Activated CD4-positive, alpha-beta T cell treated with anti-CD3 and anti-CD28 coated beads, Interleukin-2, amount 10 ng/mL, durations not matched to agents 24 days and 14 days (primary cell): ENCODE results near the gene SEC61B. TPM values are rescaled to one million over a fixed set of nuclear protein-coding genes. Genes with fewer than 3 reads are reported as not detected.

Source experiments
- DNase-seq: peaks from one replicate; pipeline ENCODE4 v3.0.0; 2022
- H3K27ac Mint-ChIP-seq: one replicate; pipeline ENCODE4 v1.8.0; 2022; ENCODE audit warnings: mild to moderate bottlenecking, mixed read lengths
- H3K27me3 Mint-ChIP-seq: one replicate; pipeline ENCODE4 v1.8.0; 2022; ENCODE audit warnings: mixed read lengths
- H3K36me3 Mint-ChIP-seq: one replicate; pipeline ENCODE4 v1.8.0; 2022; ENCODE audit warnings: low read depth, mild to moderate bottlenecking, mixed read lengths
- H3K4me1 Mint-ChIP-seq: one replicate; pipeline ENCODE4 v1.8.0; 2021; ENCODE audit warnings: mixed read lengths
- H3K4me3 Mint-ChIP-seq: one replicate; pipeline ENCODE4 v1.8.0; 2022; ENCODE audit warnings: mild to moderate bottlenecking, moderate library complexity, mixed read lengths
- H3K9me3 Mint-ChIP-seq: one replicate; pipeline ENCODE4 v1.8.0; 2021; ENCODE audit warnings: mixed read lengths
- intact Hi-C: fragments of 100-400 bp; cut with micrococcal nuclease; formaldehyde crosslinking; loops from one replicate; pipeline ENCODE4 v1.15.1; 2023
- total RNA-seq: library from RNA; stranded (reverse); gene quantifications from 2 replicates; pipeline ENCODE4 v1.2.3, GENCODE V29; 2022

The SEC61B gene
- 169 and 170 TPM in 2 replicates for total RNA-seq

GRCh38 chr9:99221621-99222415 lies at the start of gene SEC61B, which contains the start of gene ALG2:
Gene SEC61B, plus strand, starts transcription at chr9:99222282. Its CDS starts 82 bp downstream, at chr9:99222364.
Gene ALG2, minus strand, starts transcription at chr9:99221942. Its CDS starts 48 bp downstream, at chr9:99221894.
- Mint-ChIP-seq H3K9me3 (no peaks in the 10 kb centered on the region), H3K36me3 (peaks cover 60% of the 10 kb centered on the region), H3K27ac (peak within 1 kb of the TSS; percentile 99), H3K27me3 (no peaks in the 10 kb centered on the region), H3K4me3 (peak within 1 kb of the TSS; percentile 97), H3K4me1 (peaks cover 51% of the 10 kb centered on the region)
- DNase-seq, result peak; percentile 98
- intact Hi-C loops, result loop anchor here (1.0 to 5.0 kb wide), 6 partner anchors 32 to 1130 kb away; partner anchors contain the start of genes ERP44, INVS, TEX10 and TGFBR1

- Mint-ChIP-seq H3K36me3 (no peaks in the 10 kb centered on the region), H3K27ac (no peak overlapping the region), H3K4me3 (no peak overlapping the region), H3K9me3 (no peaks in the 10 kb centered on the region), H3K4me1 (peaks cover 15% of the 10 kb centered on the region), H3K27me3 (peaks cover 16% of the 10 kb centered on the region)
- DNase-seq, result no peak
- intact Hi-C loops, result no loop called here
Measured at GRCh38 chr9:99173570-99174504, 48.2 kb upstream of the SEC61B start.

GRCh38 chr9:99176527-99177013 lies 45.5 kb upstream of the SEC61B start:
- intact Hi-C loops, result no loop called here
- DNase-seq, result no peak
- Mint-ChIP-seq H3K4me3 (no peak overlapping the region), H3K4me1 (peaks cover 37% of the 10 kb centered on the region), H3K27ac (no peak overlapping the region), H3K9me3 (no peaks in the 10 kb centered on the region), H3K36me3 (no peaks in the 10 kb centered on the region), H3K27me3 (peaks cover 13% of the 10 kb centered on the region)

- no peaks in the 10 kb centered on the region for H3K9me3 Mint-ChIP-seq
Measured at GRCh38 chr9:99177576-99178366, 44.3 kb upstream of the SEC61B start.

GRCh38 chr9:99178912-99179872 lies 42.9 kb upstream of the SEC61B start:
- no peak for DNase-seq
- H3K27ac Mint-ChIP-seq, result peak overlapping the region; percentile 49
- H3K4me3 Mint-ChIP-seq, result no peak overlapping the region
- peaks cover 4% of the 10 kb centered on the region for H3K27me3 Mint-ChIP-seq
- intact Hi-C loops, result no loop called here
- H3K4me1 Mint-ChIP-seq, result peaks cover 49% of the 10 kb centered on the region
- H3K36me3 Mint-ChIP-seq, result no peaks in the 10 kb centered on the region
- H3K9me3 Mint-ChIP-seq, result no peaks in the 10 kb centered on the region

More at GRCh38 chr9:99177576-99178366, 44.3 kb upstream of the SEC61B start:
- DNase-seq, result no peak
- Mint-ChIP-seq H3K36me3 (no peaks in the 10 kb centered on the region), H3K27ac (no peak overlapping the region), H3K4me3 (no peak overlapping the region), H3K4me1 (peaks cover 47% of the 10 kb centered on the region), H3K27me3 (peaks cover 8% of the 10 kb centered on the region)
- intact Hi-C loops, result no loop called here

GRCh38 chr9:99180199-99180598 lies 41.9 kb upstream of the SEC61B start:
- Mint-ChIP-seq H3K4me1 (peaks cover 51% of the 10 kb centered on the region), H3K27me3 (peaks cover 4% of the 10 kb centered on the region), H3K36me3 (no peaks in the 10 kb centered on the region), H3K4me3 (peak overlapping the region; percentile 70), H3K9me3 (no peaks in the 10 kb centered on the region), H3K27ac (peak overlapping the region; percentile 87)
- intact Hi-C loops, result loop anchor here (1.0 to 10.0 kb wide), 7 partner anchors 13 to 1415 kb away; partner anchors contain the start of gene NR4A3
- no peak for DNase-seq

GRCh38 chr9:99180662-99181061 lies 41.4 kb upstream of the SEC61B start:
- DNase-seq, result no peak
- peak overlapping the region; percentile 70 for H3K4me3 Mint-ChIP-seq
- no peaks in the 10 kb centered on the region for H3K36me3 Mint-ChIP-seq
- peaks cover 51% of the 10 kb centered on the region for H3K4me1 Mint-ChIP-seq
- H3K27ac Mint-ChIP-seq, result peak overlapping the region; percentile 87
- intact Hi-C loops, result loop anchor here (1.0 to 10.0 kb wide), 7 partner anchors 13 to 1414 kb away; partner anchors contain the start of gene NR4A3
- H3K9me3 Mint-ChIP-seq, result no peaks in the 10 kb centered on the region
- H3K27me3 Mint-ChIP-seq, result peaks cover 4% of the 10 kb centered on the region

GRCh38 chr9:99181206-99181605 lies 40.9 kb upstream of the SEC61B start:
- intact Hi-C loops, result loop anchor here (2.0 to 10.0 kb wide), 5 partner anchors 254 to 1414 kb away; partner anchors contain the start of gene NR4A3
- Mint-ChIP-seq H3K4me1 (peaks cover 51% of the 10 kb centered on the region), H3K4me3 (peak overlapping the region; percentile 70)

GRCh38 chr9:99181621-99182020 lies 40.5 kb upstream of the SEC61B start:
- intact Hi-C loops, result loop anchor here (2.0 to 10.0 kb wide), 5 partner anchors 253 to 1413 kb away; partner anchors contain the start of gene NR4A3
- Mint-ChIP-seq H3K4me1 (peaks cover 53% of the 10 kb centered on the region), H3K27me3 (peaks cover 4% of the 10 kb centered on the region), H3K9me3 (no peaks in the 10 kb centered on the region), H3K36me3 (no peaks in the 10 kb centered on the region), H3K4me3 (peak overlapping the region; percentile 70), H3K27ac (peak overlapping the region; percentile 87)
- DNase-seq, result peak; percentile 77

More at GRCh38 chr9:99181206-99181605, 40.9 kb upstream of the SEC61B start:
- H3K9me3 Mint-ChIP-seq, result no peaks in the 10 kb centered on the region
- H3K36me3 Mint-ChIP-seq, result no peaks in the 10 kb centered on the region
- DNase-seq, result no peak
- H3K27me3 Mint-ChIP-seq, result peaks cover 4% of the 10 kb centered on the region
- H3K27ac Mint-ChIP-seq, result peak overlapping the region; percentile 87

- no peak for DNase-seq
- no peaks in the 10 kb centered on the region for H3K9me3 Mint-ChIP-seq
- peaks cover 2% of the 10 kb centered on the region for H3K27me3 Mint-ChIP-seq
- peaks cover 53% of the 10 kb centered on the region for H3K4me1 Mint-ChIP-seq
- H3K36me3 Mint-ChIP-seq, result no peaks in the 10 kb centered on the region
- no peak overlapping the region for H3K27ac Mint-ChIP-seq
- intact Hi-C loops, result loop anchor here (5.0 to 10.0 kb wide), 4 partner anchors 252 to 1412 kb away; no protein-coding TSS in a partner anchor
- no peak overlapping the region for H3K4me3 Mint-ChIP-seq
Measured at GRCh38 chr9:99182356-99182755, 39.7 kb upstream of the SEC61B start.

GRCh38 chr9:99183616-99184015 lies 38.5 kb upstream of the SEC61B start:
- H3K4me1 Mint-ChIP-seq, result peaks cover 52% of the 10 kb centered on the region
- no peaks in the 10 kb centered on the region for H3K36me3 Mint-ChIP-seq
- no peak overlapping the region for H3K4me3 Mint-ChIP-seq

GRCh38 chr9:99184110-99184474 lies 38.0 kb upstream of the SEC61B start:
- intact Hi-C loops, result loop anchor here (1.0 to 10.0 kb wide), 6 partner anchors 37 to 1411 kb away; partner anchors contain the start of gene ALG2
- no peaks in the 10 kb centered on the region for H3K9me3 Mint-ChIP-seq
- no peaks in the 10 kb centered on the region for H3K36me3 Mint-ChIP-seq
- H3K27ac Mint-ChIP-seq, result peak overlapping the region; percentile 68
- H3K4me3 Mint-ChIP-seq, result no peak overlapping the region
- H3K27me3 Mint-ChIP-seq, result peaks cover 12% of the 10 kb centered on the region
- peaks cover 49% of the 10 kb centered on the region for H3K4me1 Mint-ChIP-seq
- peak; percentile 56 for DNase-seq

More at GRCh38 chr9:99183616-99184015, 38.5 kb upstream of the SEC61B start:
- DNase-seq, result no peak
- intact Hi-C loops, result loop anchor here (1.0 to 10.0 kb wide), 6 partner anchors 38 to 1411 kb away; partner anchors contain the start of gene ALG2
- Mint-ChIP-seq H3K9me3 (no peaks in the 10 kb centered on the region), H3K27me3 (peaks cover 10% of the 10 kb centered on the region), H3K27ac (no peak overlapping the region)
